SW480 (cell line): ENCODE data around the gene MT1E.

Experiments
- DNase-seq: peaks from one replicate; pipeline ENCODE4 v3.0.0-alpha.2; 2016; ENCODE audit warnings: low spot score

The MT1E gene

GRCh38 chr16:56626685-56627084 is 1.1 kb downstream of the MT1E start:
- DNase-seq = no peak

DNA sequence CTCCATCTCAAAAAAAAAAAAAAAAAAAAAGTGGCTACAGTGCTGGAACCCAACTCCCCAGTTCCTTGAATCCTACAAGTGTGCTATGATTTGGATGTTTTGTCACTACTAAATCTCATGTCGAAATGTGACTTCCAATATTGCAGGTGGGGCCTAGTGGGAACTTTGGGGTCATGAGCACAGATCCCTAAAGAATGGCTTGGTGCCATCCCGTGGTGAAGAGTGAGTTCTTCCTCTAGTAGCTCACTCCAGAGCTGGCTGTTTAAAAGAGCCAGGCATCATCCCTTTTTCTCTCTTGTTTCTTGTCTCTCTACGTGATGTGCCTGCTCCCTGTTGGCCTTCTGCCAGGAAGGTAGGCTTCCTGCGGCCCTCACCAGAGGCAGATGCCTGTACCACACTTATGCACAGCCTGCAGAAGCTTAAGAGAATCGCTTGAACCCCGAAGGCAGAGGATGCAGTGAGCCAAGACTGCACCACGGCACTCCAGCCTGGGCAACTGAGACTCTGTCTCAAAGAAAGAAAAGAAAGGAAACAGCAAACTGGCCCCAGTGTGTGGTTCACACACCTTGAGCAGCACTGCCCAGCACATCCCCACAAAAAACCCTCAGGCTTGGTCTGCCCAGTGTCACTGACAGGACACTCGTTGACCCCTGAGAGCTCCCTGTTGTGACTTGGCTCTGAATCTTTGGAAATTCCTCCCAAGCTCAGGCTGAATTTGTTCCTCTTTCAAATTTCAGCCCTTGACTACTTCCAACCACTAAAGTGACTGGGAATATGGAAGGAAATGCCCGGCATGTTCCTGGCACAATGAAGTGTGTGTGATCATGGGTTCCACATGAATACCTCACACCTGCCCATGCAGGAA is 3.1 kb downstream of the MT1E start:
- no peak for DNase-seq

DNA sequence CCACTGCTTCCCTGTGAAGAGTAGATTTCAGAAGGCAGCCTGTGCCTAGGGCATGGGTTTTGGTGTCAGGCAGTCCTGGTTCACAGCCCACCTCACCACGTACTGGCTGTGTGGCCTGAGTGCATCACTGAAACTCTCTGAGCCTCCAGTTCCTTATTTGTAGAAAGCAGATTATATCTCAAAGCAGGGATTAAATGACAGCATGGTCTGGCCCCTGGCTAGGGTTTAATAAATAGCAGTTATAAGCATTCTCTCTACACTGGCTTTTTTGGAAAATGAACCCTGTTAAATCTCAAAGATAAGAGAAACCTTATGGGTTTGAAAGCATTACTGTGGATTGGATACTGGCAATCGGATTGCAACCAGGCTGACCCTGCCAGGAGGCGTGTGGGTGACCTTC is 4.0 kb downstream of the MT1E start:
- DNase-seq = no peak

- no peak for DNase-seq
Observed at GRCh38 chr16:56630134-56630533, 4.6 kb downstream of the MT1E start.

DNA sequence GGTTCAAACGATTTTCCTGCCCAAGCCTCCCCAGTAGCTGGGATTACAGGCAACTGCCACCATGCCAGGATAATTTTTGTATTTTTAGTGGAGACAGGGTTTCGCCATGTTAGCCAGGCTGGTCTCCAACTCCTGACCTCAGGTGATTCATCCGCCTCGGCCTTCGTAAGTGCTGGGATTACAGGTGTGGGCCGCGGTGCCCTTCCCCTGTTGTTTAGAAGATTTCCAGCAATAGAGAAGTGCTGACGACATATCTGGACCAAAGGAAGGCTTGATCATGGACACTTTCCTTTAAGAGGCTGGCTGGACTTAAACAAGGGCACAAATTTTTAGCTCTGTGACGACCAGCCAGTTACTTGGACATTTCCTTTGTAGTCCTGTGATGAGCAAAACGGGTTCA is 5.6 kb downstream of the MT1E start:
- DNase-seq = no peak

GRCh38 chr16:56631832-56632155 is 6.2 kb downstream of the MT1E start:
- no peak for DNase-seq

DNA sequence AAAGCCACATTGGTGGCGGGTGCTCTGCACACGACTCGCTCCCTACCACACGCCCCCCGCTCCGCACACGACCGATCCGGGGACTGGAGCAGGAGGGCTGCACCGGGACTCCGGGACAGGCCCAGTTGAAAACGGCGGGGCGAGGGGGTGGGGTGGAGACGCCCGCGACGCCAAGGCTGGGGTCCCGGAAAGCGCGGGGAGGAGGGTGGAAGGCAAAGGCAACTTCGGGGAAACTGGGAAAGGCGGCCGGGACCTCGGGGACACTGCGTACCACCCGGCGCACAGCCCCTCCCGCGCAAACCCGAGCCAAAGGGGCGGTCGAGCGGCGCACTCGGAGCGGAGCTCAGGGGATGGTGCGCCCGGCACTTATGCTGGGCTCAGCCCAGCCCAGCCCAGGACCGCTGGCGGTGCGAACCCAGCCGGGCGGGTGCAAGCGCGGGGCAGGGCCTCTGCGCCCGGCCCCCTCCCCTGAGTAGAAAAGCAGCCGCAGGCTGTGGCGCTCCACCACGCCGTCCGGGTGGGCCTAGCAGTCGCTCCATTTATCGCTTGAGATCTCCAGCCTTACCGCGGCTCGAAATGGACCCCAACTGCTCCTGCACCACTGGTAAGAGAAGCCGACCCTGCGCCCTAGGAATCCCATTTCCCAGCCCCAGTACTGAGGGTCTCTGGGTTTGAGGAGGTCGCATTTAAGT is 6.7 kb downstream of the MT1E start, which contains the start of gene MT1M:
TSS of gene MT1M (plus strand) at position 504 of the 692 bp plus-strand sequence. CDS start at position 577, 73 bp downstream.
- DNase-seq = no peak

DNA sequence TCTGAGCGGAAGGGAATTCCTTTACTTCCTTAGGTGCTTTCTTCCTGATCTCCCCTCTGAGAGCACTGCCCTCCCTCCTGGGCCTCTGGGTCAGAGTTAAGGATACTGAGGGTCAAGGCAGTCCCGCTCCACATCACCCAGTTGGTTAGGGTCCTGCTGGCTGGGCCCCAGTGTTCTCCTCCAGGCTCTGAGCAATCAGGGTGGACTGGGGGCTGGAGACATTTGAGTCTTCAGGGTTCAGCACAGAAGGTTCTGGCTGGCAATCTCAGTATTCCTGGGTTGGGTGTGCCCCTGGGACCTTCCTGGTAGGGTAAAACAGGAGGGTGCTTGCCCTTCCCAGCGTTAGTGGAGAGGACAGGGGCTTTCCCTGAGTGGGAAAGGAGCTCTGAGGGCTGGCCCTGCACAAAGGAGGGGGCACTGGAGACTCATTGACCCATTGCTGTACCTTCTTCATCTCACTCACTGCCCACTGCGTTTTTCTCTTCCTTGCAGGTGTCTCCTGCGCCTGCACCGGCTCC is 7.3 kb downstream of the MT1E start:
- no peak for DNase-seq

- DNase-seq = no peak
Observed at GRCh38 chr16:56633535-56633934, 8.0 kb downstream of the MT1E start.

- DNase-seq = no peak
Observed at GRCh38 chr16:56634715-56635440, 9.3 kb downstream of the MT1E start.

- DNase-seq = no peak
Observed at GRCh38 chr16:56635441-56635967, 9.9 kb downstream of the MT1E start.

DNA sequence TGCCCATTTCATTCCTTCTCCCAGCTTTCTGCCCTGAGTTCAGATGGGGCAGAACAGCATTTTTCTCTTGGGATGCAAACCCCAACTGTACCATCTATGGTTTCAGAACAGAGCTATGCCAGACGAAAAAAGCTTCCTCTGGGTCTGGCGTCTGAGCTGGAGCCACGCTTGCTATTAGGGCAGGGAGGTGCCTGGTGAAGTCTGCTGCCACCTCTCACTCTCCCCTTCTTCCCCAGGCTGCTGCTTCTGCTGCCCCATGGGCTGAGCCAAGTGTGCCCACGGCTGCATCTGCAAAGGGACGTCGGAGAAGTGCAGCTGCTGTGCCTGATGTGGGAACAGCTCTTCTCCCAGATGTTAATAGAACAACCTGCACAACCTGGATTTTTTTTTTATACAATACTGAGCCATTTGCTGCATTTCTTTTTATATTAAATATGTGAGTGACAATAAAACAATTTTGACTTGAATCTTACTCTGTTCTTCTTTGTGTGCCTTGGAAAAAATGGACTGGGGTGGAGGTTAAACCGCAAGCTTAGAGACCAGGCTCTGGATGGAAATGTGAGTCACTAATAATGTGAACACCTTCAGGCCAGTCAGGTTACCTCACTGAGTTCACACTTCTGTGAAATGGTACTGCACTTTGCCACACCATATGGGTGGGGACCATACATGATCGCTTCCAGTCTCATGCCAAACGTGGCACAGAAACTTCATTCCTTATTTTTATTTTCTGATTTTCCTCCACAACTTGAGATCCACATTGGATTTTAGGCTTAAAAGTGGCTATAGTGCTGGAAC is 11.2 kb downstream of the MT1E start:
- DNase-seq = peak; percentile 52

GRCh38 chr16:56637814-56638750 is 12.5 kb downstream of the MT1E start, which contains the start of gene MT1A:
Gene MT1A (plus strand): TSS chr16:56638666. CDS start chr16:56638739, 73 bp downstream.
- peak; percentile 24 for DNase-seq

DNA sequence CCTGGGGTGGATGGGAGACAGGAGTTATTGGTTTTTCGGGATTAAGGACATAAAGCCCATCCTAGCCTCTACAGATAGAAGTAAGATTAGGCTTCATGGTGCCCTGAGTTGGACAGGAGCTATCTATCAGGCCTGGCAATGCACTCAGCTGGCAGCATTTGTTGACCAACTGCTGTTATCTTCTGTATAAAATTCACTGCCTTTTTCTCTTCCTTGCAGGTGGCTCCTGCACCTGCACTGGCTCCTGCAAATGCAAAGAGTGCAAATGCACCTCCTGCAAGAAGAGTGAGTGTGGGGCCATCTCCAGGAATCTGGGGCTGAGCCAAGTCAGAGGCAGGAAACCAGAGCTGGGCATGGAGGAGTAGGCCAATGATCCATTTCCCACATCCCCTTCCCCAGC is 13.5 kb downstream of the MT1E start:
- DNase-seq = no peak

DNA sequence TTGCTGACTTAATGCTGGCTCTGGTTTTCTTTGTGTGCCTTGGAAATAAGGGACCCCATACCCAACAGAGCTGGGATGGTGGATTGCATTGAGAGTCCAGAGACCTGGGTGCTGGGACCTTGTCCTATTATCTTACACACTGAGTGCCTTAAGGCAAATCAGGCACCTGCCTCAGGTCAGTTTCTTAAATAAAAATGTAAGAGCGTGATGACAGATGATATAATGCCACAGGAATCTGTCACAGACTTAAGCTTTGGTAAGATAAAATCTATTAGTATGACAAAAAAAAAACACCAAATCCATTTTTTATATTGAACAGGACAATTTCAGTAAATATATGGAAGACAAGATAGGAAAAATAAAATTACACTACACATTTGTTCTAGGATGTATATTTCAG is 14.5 kb downstream of the MT1E start:
- DNase-seq = no peak

DNA sequence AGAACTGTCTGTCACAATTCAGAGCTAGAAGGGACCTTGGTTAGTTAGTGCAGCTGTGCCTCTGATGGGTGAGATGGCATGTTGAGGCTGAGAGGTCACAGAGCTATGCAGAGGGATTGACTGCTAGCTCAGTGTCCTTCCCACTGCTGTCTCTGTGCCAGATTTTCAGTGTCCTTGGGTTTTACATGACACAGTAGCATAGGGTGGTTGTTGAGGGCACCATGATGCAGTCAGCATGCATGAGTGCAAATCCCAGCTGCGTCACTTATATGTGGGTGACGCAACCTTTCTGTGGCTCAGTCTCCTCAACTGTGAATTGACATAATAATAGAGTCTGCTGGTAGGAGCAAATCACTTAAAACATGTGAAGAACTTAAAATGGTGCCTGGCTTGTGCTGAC is 15.6 kb downstream of the MT1E start:
- DNase-seq = no peak

DNA sequence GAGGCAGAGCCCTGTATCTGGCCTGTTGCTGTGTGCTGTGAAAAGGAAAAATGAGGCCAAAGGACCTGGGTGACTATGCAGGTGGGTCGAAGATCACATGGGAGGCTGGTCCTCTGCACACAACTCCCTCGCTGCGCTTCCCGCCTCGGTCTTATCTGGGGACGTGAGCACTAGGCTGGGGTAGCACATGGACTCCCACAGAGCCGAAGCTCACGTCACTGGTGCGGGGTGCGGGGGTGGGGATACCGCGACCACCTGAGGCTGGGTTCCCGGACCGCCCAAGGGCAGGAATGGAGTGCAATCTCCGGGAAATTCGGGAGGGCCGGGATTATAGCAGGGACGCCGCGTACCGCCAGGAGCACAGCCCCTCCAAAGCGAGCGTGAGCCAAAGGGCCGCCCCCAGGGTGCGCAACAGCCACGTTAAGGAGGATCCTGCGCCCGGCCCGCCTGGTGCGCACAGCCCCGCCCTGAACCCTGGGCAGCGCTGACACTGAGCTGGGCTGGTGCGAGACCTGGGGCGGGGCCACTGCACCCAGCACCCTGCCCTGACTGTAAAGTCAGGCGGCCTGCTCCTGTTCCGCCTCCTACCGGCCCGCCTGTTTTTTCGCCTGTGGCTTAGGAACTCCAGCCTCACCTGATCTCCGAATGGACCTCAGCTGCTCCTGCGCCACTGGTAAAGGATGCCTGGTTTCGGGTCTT is 17.6 kb downstream of the MT1E start:
- DNase-seq = peak; percentile 54

DNA sequence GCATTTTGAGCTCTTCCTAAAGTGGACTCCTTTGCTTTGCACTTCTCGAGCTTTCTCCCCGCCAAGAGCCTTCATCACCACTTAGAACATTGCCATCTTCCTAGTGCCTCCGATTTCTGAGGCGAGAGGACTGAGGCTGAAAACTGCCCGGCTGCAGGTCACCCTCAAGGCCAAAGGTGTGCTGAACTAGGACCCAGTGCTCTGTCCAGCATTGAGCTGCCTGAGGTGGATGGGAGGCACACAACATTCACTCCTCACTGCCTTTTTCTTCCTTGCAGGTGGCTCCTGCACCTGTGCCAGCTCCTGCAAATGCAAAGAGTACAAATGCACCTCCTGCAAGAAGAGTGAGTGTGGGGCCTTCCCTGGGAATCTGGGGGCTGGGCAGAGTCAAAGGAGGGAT is 18.3 kb downstream of the MT1E start:
- no peak for DNase-seq

GRCh38 chr16:56645311-56645710 is 19.7 kb downstream of the MT1E start:
- no peak for DNase-seq

GRCh38 chr16:56645838-56646237 is 20.3 kb downstream of the MT1E start:
- DNase-seq = no peak
